SK-N-SH (cell line): ENCODE results near the gene PTBP2.

Experiments used
- CTCF ChIP-seq: fragments of 200-600 bp; sonication (generic); IDR thresholded peaks from 2 replicates; pipeline ENCODE4 v1.6.1; 2017; ENCODE audit warnings: antibody characterized with exemption, mild to moderate bottlenecking, moderate library complexity
- EP300 ChIP-seq, 2 experiments: IDR thresholded peaks; 2 replicates each; pipeline versions ENCODE4 v1.4.0 to v1.6.1; 2012; ENCODE audit warnings: borderline replicate concordance in 1 of 2, low read depth in 1 of 2, low read length in 1 of 2
- GABPA ChIP-seq: IDR thresholded peaks from 2 replicates; pipeline ENCODE4 v1.4.0; 2012; ENCODE audit warnings: low read depth, mild to moderate bottlenecking
- GATA2 ChIP-seq: sonication (generic); formaldehyde crosslinking; IDR thresholded peaks from 2 replicates; pipeline ENCODE4 v1.5.0; 2020; ENCODE audit warnings: mild to moderate bottlenecking, missing genetic modification reagents
- MAX ChIP-seq: IDR thresholded peaks from 2 replicates; pipeline ENCODE4 v1.4.0; 2012; ENCODE audit warnings: low read depth
- PBX3 ChIP-seq: IDR thresholded peaks from 2 replicates; pipeline ENCODE4; 2012
- RAD21 ChIP-seq: IDR thresholded peaks from 2 replicates; pipeline ENCODE4 v1.6.1; 2012; ENCODE audit warnings: mild to moderate bottlenecking, low read length
- USF1 ChIP-seq: IDR thresholded peaks from 2 replicates; pipeline ENCODE4 v1.4.0; 2012; ENCODE audit warnings: low read depth, borderline replicate concordance
- ZBTB33 ChIP-seq: IDR thresholded peaks from 2 replicates; pipeline ENCODE4 v1.4.0; 2012; ENCODE audit warnings: low read depth, borderline replicate concordance

GRCh38 chr1:96842215-96842614 is 120.6 kb downstream of the PTBP2 start:
- TF ChIP-seq CTCF (peak; percentile 32; the same call in 1 of the 2 replicates), RAD21 (peak; percentile 48), MAX (no peak), USF1 (no peak), GABPA (no peak), ZBTB33 (no peak), GATA2 (CRISPR knock-in tag) (no peak), EP300 (IDR thresholded peaks at IDR 0.05; ENCODE audit: borderline replicate concordance in 1 of 2, low read depth in 1 of 2, low read length in 1 of 2) (no peak), PBX3 (no peak)
